Lung (tissue), 12 donors: ENCODE results near the gene OSGIN1. TPM values are rescaled to one million over a fixed set of nuclear protein-coding genes. Genes with fewer than 3 reads are reported as not detected.

Experiments
- ATAC-seq: fragments of 200-7000 bp; cut with Tn5 transposase; one replicate; pipeline ENCODE4 v1.9.1; 2020; ENCODE audit warnings: moderate number of reproducible peaks; ENCODE audit not compliant: insufficient read depth, low FRiP score
- DNase-seq, 3 donors: peaks; one replicate each; pipeline ENCODE4 v3.0.0-alpha.2; 2013 to 2017
- H3K27ac ChIP-seq, 2 donors: one replicate each; pipeline ENCODE4 v1.5.1; 2013; ENCODE audit warnings: mild to moderate bottlenecking in 2 of 2, moderate library complexity in 2 of 2, control low read depth in 1 of 2, inconsistent platforms in 1 of 2, low read depth in 1 of 2, low read length in 1 of 2
- H3K27me3 ChIP-seq, 3 donors: one replicate each; pipeline ENCODE4 v1.5.1; 2013; ENCODE audit warnings: low read length in 2 of 3; ENCODE audit not compliant: control insufficient read depth in 3 of 3, insufficient read depth in 3 of 3
- H3K36me3 ChIP-seq, 4 donors: one replicate each; pipeline ENCODE4 v1.5.1; 2013; ENCODE audit warnings: low read length in 4 of 4, mild to moderate bottlenecking in 1 of 4, moderate library complexity in 1 of 4; ENCODE audit not compliant: control insufficient read depth in 4 of 4, insufficient read depth in 4 of 4
- H3K4me1 ChIP-seq, 5 donors: one replicate each; pipeline ENCODE4 v1.5.1; 2013; ENCODE audit warnings: low read length in 5 of 5, mild to moderate bottlenecking in 2 of 5, moderate library complexity in 1 of 5; ENCODE audit not compliant: control insufficient read depth in 5 of 5, insufficient read depth in 5 of 5
- H3K4me3 ChIP-seq: one replicate; pipeline ENCODE4 v1.5.1; 2013; ENCODE audit warnings: mild to moderate bottlenecking, control low read depth, moderate library complexity
- H3K9ac ChIP-seq, 2 donors: one replicate each; pipeline ENCODE4 v1.5.1; 2013; ENCODE audit warnings: low read length in 2 of 2, control low read depth in 1 of 2; ENCODE audit not compliant: insufficient read depth in 1 of 2
- H3K9me3 ChIP-seq, 4 donors: one replicate each; pipeline ENCODE4 v1.5.1; 2013; ENCODE audit warnings: low read length in 3 of 4, mild to moderate bottlenecking in 1 of 4, moderate library complexity in 1 of 4; ENCODE audit not compliant: control insufficient read depth in 4 of 4, insufficient read depth in 3 of 4
- CTCF ChIP-seq: IDR thresholded peaks from 2 replicates; pipeline ENCODE4 v1.5.1; 2012; ENCODE audit warnings: mild to moderate bottlenecking; ENCODE audit errors: control extremely low read depth, extremely low read depth
- WGBS, 2 donors: extraction: QIAGEN DNeasy Blood & Tissue Kit; methylation state at CpG; one replicate each; pipeline ENCODE4 v1.1.7; 2013; 5-methylcytosine and 5-hydroxymethylcytosine counted together
- polyA plus RNA-seq, 2 donors: library from polyadenylated mRNA; stranded (reverse); fragments of 200-250 nt; gene quantifications; one replicate each; pipeline ENCODE4 v1.2.1, GENCODE V29; 2013
- total RNA-seq, 2 donors: library from RNA; depleted of rRNA in 1 of 2; stranded (reverse); fragments of >200 nt in 1 of 2; gene quantifications; one replicate each; pipeline ENCODE4 v1.2.1, GENCODE V29; 2014 to 2021
- donor health status: control.
- donor health status: control.
- donor health status: Bipolar disorder and iron deficiency.
- donor health status: healthy.
- donor health status: DM: yes; HTN: yes; CAD: no.

OSGIN1 gene
- total and polyA plus RNA-seq, 4 donors, result 1.5 to 17.9 (median 13.8) TPM

- DNase-seq (no peak), ATAC-seq (no peak)
- 58 to 62% methylated on average over 7 of the region's 7 CpGs for WGBS, 2 donors
- H3K36me3 ChIP-seq, result no peaks in the 10 kb centered on the region
- no peak for TF ChIP-seq CTCF
- no peak overlapping the region for H3K4me3 ChIP-seq
- H3K9ac ChIP-seq, result no peak overlapping the region
- H3K27ac ChIP-seq, result no peak overlapping the region
- H3K4me1 ChIP-seq, result no peaks in the 10 kb centered on the region
- H3K9me3 ChIP-seq, result peaks cover 0 to 9% (median 2%) of the 10 kb centered on the region in 4 donors
- peaks cover 0 to 8% (median under 1%) of the 10 kb centered on the region in 3 donors for H3K27me3 ChIP-seq
These were observed 21.4 kb downstream of the OSGIN1 start for GRCh38 chr16:83974475-83974874.

GRCh38 chr16:83975590-83976260 is 22.7 kb downstream of the OSGIN1 start:
- H3K4me3 ChIP-seq, result no peak overlapping the region
- no peak overlapping the region for H3K27ac ChIP-seq
- H3K4me1 ChIP-seq, result no peaks in the 10 kb centered on the region
- H3K9ac ChIP-seq, result no peak overlapping the region
- no peak for TF ChIP-seq CTCF
- DNase-seq, result no peak
- peaks cover 0 to 9% (median 2%) of the 10 kb centered on the region in 4 donors for H3K9me3 ChIP-seq
- no peak for ATAC-seq
- 80 to 88% methylated on average over 15 of the region's 15 CpGs for WGBS, 2 donors
- no peaks in the 10 kb centered on the region for H3K27me3 ChIP-seq
- H3K36me3 ChIP-seq, result no peaks in the 10 kb centered on the region

- no peak overlapping the region for H3K4me3 ChIP-seq
- H3K36me3 ChIP-seq, result no peaks in the 10 kb centered on the region
- DNase-seq (no peak), ATAC-seq (no peak)
- no peak for TF ChIP-seq CTCF
- WGBS, 2 donors, result 91 to 93% methylated on average over 6 of the region's 6 CpGs
- H3K4me1 ChIP-seq, result no peaks in the 10 kb centered on the region
- H3K27ac ChIP-seq, result no peak overlapping the region
- peaks cover 0 to 9% (median 2%) of the 10 kb centered on the region in 4 donors for H3K9me3 ChIP-seq
- H3K9ac ChIP-seq, result no peak overlapping the region
- no peaks in the 10 kb centered on the region for H3K27me3 ChIP-seq
These were observed 24.2 kb downstream of the OSGIN1 start for GRCh38 chr16:83977056-83977815.
